HG03460 (cell line): ENCODE results near the gene CLDN22.

Experiments
- ATAC-seq: cut with Tn5 transposase; IDR thresholded peaks from one replicate; pipeline ENCODE4 v1.9.1; 2021; ENCODE audit not compliant: unreplicated experiment

Gene CLDN22

GRCh38 chr4:183320211-183321059 lies at the start of gene CLDN22:
Gene CLDN22 (minus strand): TSS chr4:183320276. CDS start chr4:183320218, 58 bp downstream.
- ATAC-seq, result no peak

- ATAC-seq, result no peak
Observed at GRCh38 chr4:183369073-183369472, 49.0 kb upstream of the CLDN22 start.

DNA sequence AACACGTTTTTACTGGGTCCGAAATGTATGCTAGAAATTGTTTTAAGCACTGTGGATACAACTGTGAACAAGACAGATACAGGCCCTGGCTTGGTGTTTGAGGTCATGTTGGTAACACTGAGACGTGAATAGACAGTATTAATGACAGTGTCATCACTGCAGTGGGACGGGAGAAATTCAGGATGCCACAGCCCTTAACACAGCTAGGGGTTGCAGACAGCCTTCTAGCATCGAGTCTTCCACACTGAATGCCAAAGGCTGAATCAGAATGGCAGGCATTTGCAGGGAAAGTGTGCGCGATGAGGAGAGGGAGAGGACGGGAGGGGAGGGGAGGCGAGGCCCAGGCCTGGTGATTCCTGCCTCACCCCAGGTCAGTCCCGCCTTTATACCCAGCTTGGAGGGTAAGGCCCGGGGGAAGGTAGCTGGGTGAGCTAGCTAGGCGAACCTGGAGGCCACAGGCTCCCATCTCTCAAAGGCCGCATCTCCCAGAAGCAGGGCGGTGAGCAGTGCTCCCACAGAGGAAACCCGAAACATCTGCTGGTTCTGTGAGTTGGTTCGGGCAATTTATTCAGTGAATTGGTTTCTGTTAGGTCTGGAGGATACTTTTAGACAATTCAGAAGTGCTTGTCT lies 46.2 kb upstream of the CLDN22 start:
- ATAC-seq, result no peak

- ATAC-seq, result no peak
Observed at GRCh38 chr4:183364025-183364424, 43.9 kb upstream of the CLDN22 start.

- no peak for ATAC-seq
Observed at GRCh38 chr4:183362916-183363542, 43.0 kb upstream of the CLDN22 start.

DNA sequence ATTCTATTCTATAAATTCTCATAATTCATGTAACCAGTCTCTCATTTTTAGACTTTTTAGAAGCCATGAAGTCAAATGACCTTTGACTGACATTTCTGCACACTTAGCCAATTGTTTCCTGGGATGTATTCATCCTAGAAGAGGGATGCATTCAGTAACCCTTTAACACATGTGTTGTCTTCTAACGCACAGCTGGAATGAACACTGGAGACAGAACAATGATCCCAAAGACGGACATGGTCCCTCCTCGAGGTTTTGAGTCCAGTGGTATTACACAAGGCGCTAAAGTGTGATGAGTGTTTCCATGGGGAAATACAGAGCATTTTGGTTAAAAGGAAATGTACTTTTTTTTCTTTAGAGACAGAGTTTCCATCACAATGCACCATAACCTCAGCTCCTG lies 42.0 kb upstream of the CLDN22 start:
- ATAC-seq, result no peak

DNA sequence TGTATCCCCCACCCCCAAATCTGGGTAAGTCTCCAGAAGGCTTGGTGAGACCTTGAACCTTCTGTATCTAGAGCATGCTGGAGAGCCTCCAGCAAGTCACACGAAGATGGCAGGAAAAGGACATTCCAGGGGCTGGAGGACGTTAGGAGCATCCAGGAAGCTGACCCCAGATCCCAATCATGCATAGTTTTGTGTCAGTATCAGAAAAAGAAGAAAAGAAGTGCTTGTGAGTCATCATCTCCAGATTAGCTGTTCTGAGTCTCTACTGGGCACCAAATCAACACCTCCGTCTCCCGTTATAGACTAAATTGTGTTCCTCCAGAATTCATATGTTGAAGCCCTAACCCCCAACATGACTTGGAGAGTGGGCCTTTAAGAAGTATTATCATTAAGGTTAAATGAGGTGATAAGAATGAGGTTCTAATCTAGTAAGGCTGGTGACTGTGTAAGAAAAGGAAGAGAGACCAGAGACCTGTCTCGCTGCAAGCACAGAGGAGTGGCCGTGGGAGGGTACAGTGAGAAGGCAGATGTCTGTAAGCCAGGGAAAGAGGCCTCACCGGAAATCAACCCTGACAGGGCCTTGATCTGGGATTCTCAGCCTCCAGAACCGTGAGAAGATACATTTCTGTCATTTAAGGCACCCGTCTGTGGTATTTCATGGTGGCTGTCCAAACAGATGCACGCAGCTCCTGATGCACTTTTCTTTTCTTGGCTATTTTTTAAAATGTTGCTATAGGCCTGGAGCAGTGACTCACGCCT lies 40.3 kb upstream of the CLDN22 start:
- ATAC-seq, result no peak

GRCh38 chr4:183358215-183358755 lies 38.2 kb upstream of the CLDN22 start:
- ATAC-seq, result no peak

DNA sequence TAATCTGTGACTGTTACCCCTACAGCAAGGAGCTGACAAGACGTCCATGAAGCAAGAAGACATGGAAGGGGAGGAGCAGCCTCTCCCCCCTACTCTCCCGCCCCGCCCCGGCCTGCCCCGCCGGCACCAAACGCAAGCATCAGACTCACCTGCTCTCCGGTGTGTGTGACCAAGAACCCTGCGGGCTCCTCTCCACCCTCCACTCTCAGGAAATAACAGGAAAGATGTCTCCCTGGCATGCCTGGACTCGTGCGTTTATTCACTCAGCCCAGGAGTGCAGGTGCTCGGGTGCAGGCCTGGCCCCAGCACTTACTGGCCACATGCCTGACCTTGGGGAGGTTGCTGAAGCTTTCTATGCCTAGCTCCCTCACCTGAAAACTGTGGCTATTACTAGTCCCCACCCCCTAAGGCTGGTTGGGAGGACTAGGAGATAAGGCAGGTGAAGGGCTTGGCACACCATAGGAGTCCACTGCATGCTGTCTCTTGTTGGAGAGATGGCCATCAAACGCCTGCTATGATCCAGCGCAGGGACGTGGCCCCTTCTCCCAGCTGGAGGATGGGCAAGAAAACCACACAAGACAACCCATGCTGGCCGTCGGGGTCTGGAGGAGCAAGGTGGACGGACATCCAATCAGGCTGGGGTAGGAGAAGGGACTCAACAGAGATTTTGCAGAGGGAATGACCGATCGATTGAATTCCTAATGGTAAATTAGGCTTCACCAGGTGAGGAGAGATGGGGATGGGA lies 37.0 kb upstream of the CLDN22 start:
- ATAC-seq, result no peak

GRCh38 chr4:183356173-183356830 lies 36.2 kb upstream of the CLDN22 start:
- no peak for ATAC-seq

DNA sequence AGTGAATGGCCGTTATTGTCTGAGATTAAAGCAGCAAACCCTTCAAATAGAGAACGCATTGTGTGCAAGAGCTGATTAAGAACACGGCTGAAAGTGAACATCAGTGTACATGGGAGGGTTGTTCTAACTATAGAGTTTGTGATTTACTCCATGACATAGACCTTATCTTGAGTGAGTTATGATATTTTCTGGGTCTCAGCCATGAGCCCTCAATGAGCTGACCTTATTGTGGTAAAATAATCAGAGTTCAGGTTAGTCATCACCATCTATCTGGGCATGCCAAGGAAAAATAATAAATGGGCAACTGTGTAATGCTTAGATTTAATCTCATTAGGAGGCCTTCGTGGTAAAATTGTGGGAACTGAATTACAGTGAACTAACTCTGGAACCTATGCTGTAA lies 35.3 kb upstream of the CLDN22 start:
- no peak for ATAC-seq

GRCh38 chr4:183354219-183354618 lies 34.1 kb upstream of the CLDN22 start:
- no peak for ATAC-seq

- no peak for ATAC-seq
Observed at GRCh38 chr4:183353557-183353956, 33.5 kb upstream of the CLDN22 start.

DNA sequence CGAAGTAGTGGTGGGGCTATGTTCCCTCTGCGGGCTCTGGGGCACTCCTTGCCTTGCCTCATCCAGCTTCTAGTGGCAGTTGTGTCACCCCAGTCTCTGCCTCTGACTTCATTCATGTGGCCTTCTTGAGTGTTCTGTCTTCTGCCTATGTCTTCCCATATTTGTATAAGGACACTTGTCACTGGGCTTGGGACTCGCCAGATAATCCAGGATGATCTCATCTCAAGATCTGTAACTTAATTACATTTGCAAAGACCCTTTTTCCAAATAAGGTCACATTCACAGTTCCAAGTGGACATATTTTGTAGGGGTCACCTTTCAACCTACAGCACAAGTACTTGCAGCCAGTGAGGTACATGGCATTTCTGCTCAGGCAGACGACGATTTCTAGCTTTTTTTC lies 32.5 kb upstream of the CLDN22 start:
- no peak for ATAC-seq

DNA sequence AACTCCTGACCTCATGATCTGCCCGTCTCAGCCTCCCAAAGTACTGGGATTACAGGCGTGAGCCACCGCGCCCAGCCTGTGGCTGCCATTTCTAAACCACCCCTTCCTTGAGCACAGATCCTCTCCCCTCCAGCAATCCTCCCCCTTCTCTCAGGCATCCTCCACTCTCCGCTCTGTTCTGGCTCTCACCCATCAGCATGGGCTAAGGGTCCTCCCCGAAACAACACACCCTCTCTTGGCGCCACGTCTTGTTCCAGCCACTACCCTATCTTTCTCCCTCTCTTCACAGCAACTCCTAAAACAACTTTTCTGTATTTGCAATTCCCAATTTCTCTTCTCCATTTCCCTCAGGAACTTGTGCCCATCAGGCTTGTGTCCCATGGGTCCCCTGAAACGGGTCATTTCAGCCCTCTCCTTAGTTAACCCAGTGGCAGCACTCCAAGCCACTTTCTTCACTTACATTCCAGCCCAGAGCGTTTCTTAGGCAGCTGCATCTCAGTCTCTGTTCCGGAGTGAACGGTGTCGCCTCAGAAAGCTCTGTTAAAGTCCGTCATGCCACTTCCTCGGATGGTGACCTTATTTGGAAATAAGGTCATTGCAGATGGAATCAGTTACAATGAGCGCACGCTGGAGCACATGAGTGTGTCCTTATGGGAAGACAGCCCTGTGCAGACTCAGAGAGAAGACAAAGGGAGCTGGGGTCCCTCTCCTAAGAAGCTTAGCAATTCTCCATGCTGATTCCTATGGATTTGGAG lies 30.4 kb upstream of the CLDN22 start:
- no peak for ATAC-seq

DNA sequence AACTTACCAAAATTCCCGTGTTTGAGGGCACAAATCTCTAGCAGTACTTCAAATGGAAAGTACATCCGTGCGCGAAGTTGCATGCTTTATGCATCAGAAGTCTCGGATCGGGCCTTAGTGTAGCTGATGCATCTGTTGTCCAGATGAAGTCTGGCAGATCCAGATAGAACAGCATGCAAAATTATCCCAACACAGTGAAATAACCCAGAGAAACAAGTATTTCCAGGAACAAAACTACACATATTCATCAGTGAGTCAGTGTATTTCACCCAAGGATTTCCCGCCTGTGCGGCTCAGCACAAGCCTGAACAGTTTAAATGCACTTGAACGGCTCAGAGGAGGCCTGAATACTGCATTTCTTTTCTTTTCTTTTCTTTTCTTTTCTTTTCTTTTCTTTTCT lies 29.6 kb upstream of the CLDN22 start:
- no peak for ATAC-seq

GRCh38 chr4:183348706-183349659 lies 28.9 kb upstream of the CLDN22 start:
- ATAC-seq, result no peak

DNA sequence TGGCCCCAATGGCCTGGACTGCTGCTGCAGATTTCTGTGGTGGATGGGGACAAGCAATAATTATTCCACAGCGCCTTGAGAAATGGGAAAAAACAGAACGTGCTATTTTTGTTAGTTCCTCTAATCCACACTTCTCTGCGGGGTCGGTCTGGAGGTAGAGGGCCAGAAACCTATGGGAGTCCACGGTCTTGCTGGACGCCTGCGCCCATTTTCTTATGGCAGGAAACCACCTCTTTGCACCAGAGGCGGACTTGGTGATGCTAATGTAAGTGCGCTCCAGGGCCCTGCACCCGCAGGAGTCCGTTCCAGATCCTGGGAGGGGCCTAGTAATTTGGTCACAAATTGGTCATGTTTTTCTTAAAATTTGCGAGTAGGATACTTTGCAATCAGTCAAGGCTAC lies 28.1 kb upstream of the CLDN22 start:
- no peak for ATAC-seq
